Adrenal gland (tissue), 5 donors: ENCODE results near the gene XYLT1.

Source experiments
- POLR2A ChIP-seq, 2 donors: fragments of 450-650 bp; IDR thresholded peaks; one replicate each; pipeline ENCODE4 v1.6.1; 2017; ENCODE audit warnings: antibody characterized with exemption in 2 of 2, mild to moderate bottlenecking in 2 of 2, moderate library complexity in 1 of 2
- TF ChIP-seq, protein P1 (sequence below), 6 experiments: fragments of 450-650 bp in 4 of 6; fragments of 200-600 bp in 2 of 6; sonication (generic) in 1 of 6; IDR thresholded peaks; 1 replicate in 5 of 6; 2 replicates in 1 of 6; pipeline versions ENCODE4 v1.5.1 to v1.8.0; 2016 to 2021; ENCODE audit warnings: antibody characterized with exemption in 6 of 6, mild to moderate bottlenecking in 2 of 6, moderate library complexity in 1 of 6
- donor health status: DM: no; HTN: no; CAD: no.

GRCh38 chr16:17273142-17273561 lies 197.6 kb downstream of the XYLT1 start:
- TF ChIP-seq, protein P1, sequence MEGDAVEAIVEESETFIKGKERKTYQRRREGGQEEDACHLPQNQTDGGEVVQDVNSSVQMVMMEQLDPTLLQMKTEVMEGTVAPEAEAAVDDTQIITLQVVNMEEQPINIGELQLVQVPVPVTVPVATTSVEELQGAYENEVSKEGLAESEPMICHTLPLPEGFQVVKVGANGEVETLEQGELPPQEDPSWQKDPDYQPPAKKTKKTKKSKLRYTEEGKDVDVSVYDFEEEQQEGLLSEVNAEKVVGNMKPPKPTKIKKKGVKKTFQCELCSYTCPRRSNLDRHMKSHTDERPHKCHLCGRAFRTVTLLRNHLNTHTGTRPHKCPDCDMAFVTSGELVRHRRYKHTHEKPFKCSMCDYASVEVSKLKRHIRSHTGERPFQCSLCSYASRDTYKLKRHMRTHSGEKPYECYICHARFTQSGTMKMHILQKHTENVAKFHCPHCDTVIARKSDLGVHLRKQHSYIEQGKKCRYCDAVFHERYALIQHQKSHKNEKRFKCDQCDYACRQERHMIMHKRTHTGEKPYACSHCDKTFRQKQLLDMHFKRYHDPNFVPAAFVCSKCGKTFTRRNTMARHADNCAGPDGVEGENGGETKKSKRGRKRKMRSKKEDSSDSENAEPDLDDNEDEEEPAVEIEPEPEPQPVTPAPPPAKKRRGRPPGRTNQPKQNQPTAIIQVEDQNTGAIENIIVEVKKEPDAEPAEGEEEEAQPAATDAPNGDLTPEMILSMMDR (IDR thresholded peaks at IDR 0.05) = no peak
- TF ChIP-seq POLR2A (IDR thresholded peaks at IDR 0.05) = no peak
